ACHN (cell line): Measurements from ENCODE around the gene DMD.
"Not testable (repeated sequence)": the region's sequence is repeated elsewhere in the genome, so short reads cannot be mapped to it uniquely, and the experiment has no call there.

Experiments
- DNase-seq: peaks from one replicate; pipeline ENCODE4 v3.0.0-alpha.2; 2015
- in situ Hi-C: cut with HindIII; loops from 2 replicates; pipeline ENCODE4 v1.10.0; 2017; ENCODE audit warnings: low sequenced_read_pairs, low pct_ligation_motif_present, low pct_unique_long_range_greater_than_20kb

Gene DMD

GRCh38 chrX:32774966-32775365, 436.4 kb downstream of the DMD start:
- no peak for DNase-seq
- in situ Hi-C loops = no loop called here

DNA sequence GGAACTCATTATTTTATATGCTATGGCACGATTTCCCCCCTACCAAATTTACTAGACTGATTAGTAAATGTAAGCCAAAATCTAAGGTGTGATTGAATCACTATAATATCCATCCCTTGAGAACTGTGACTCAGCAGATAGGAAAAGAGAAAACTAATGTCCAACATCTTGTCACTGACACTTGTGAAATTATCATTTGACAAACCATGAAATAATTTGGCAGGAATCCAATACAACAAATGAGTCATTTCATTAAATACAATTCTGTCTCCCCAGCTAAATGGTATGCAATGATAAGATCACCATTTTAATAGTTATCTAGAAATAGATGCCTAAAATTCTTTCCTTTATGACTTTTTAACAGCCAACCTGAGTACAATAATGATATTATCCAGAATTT, 462.3 kb downstream of the DMD start:
- in situ Hi-C loops = no loop called here

GRCh38 chrX:32745323-32745722, 466.0 kb downstream of the DMD start:
- in situ Hi-C loops = no loop called here
- DNase-seq = no peak

More for the DNA sequence above, 462.3 kb downstream of the DMD start:
- DNase-seq = no peak

DNA sequence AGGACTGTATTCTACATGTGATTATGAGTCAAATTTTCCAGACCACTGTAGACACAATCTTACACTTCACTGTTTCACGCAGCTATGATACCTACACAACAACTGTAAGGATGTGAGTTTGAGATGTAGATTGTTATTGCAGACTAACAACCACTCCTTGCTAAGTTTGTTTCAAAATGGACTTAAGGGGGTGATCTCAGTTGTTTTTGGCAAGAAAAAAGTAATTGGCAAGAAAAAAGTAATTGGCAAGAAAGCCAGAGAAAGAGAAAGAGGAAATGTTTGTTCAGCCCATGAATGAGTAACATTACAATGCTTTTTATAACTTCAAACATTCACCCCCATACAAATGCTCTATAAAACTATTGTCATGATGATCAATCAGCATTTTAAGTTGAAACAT, 466.4 kb downstream of the DMD start:
- in situ Hi-C loops = no loop called here
- no peak for DNase-seq

DNA sequence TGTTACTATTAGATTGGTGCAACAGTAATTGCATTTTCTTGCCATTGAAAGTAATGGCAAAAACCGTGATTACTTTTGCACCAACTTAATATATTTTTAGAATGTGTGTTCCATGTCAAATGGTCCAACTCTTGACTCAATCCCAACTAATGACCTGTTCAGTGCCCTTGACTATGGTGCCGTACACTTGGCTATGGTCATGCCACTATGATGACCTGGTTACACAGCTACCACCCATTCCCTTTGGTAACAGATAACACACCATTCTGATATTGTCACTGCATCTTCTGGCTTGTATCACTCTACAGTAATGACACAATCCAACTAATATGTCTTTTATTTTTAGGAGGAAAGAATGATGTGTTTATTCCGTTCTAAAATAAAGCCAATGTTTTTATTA, 469.4 kb downstream of the DMD start:
- in situ Hi-C loops = no loop called here
- DNase-seq = no peak

GRCh38 chrX:32708542-32708941, 502.8 kb downstream of the DMD start:
- in situ Hi-C loops = no loop called here
- DNase-seq = no peak

- in situ Hi-C loops, DNase-seq: not testable (repeated sequence)
Measured at GRCh38 chrX:32705385-32705784, 506.0 kb downstream of the DMD start.

- DNase-seq = no peak
- in situ Hi-C loops = no loop called here
Measured at GRCh38 chrX:32687379-32687778, 524.0 kb downstream of the DMD start.

DNA sequence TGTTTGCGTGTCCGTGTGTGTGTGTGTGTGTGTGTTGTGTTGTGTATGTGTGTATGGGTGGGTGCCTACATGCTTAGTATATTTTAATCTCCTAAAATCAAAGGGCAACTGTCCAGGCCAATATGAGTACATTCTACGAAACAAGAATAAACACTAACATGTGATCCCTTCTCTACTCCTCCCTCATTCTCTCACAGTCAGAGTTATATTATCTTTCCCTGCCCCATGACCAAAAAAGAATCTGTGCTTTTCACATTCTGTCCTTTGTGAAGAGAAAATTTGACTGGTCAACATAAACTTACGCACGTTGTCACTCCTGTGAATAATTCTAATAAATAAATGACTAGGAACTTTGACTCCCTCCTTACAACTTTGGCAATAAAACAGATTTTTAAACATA, 532.9 kb downstream of the DMD start:
- DNase-seq = no peak
- in situ Hi-C loops = no loop called here

GRCh38 chrX:32673193-32673592, 538.2 kb downstream of the DMD start:
- peak; percentile 21 for DNase-seq
- in situ Hi-C loops = no loop called here

DNA sequence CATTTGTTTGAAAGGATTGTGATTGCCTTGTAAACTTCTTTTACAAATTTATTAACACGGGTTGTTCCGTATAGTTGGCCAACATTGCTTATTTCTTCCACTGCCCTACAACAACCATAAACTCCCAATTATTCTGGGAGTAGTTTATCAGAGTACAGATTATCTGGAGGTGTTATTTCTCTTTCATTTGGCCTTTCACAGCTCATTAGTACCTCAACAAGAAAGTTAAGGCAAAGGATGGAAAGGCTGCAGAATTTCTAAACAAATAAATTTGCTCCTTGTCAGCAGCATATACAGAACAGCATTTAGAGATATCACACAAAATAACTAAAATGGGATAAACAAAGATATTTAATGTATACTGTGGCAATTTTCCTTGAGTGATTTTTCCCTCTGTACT, 548.8 kb downstream of the DMD start:
- in situ Hi-C loops = no loop called here
- DNase-seq = no peak

DNA sequence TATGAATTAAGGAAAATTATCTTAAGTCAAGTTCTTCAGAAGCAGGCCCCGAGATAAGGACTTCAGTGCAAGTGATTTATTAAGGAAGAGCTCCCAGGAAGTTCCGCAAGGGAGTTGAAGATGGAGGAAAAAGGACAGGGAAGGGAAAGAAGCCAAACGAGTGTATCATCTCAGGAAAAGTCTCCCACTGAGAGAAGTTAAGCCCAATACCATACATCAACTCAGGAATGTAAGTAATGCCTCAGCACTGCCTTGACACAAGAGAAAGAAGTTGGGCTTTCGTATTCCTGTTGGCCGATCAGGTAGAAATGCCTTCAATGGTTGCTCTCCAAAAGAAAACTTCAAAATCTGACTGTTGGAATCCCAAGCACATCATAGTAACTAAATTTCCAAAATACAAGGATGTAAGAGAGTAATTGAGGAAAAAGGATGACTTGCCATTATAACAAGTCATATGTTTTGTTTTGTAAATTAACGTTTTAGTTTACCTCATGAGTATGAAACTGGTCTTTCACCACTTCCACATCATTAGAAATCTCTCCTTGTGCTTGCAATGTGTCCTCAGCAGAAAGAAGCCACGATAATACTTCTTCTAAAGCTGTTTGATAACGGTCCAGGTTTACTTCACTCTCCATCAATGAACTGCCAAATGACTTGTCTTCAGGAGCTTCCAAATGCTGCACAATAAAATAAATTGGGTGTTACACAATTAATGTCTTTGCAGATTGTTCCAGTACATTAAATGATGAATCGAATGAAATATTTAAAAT, 566.7 kb downstream of the DMD start:
- DNase-seq = no peak
- in situ Hi-C loops = no loop called here

DNA sequence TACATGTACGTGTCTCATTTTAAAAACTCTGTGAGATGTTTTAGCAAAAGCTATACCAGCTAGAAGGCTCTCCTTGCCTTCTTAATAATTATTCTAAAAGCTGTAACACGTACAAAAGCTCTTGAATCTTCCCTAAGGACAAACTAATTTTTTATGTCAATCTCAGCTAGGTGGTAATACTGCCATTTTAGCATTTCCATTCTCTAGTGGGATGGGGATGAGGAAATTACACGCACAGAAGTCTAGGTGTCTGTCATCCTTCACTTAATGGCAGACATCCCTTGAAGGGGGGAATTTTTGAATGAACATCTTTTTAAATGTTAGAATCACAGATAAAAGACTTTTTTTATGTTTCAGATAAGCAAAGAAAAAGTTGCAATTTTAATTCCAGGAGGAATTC, 569.1 kb downstream of the DMD start:
- in situ Hi-C loops = no loop called here
- no peak for DNase-seq

DNA sequence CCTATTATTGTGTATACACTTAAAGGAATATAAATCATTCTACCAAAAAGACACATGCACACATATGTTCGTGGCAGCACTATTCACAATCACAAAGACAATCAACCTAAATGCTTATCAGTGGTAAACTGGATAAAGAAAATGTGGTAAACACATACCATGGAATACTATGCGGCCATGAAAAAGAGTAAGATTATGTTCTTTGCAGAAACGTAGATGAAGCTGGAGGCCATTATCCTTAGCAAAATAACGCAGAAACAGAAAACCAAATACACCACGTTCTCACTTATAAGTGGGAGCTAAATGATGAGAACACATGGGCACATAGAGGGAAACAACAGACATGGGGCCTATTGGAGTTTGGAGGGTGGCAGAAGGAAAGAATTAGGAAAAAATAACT, 593.2 kb downstream of the DMD start:
- no peak for DNase-seq
- in situ Hi-C loops = no loop called here

GRCh38 chrX:32614707-32615106, 596.6 kb downstream of the DMD start:
- in situ Hi-C loops = no loop called here
- no peak for DNase-seq

DNA sequence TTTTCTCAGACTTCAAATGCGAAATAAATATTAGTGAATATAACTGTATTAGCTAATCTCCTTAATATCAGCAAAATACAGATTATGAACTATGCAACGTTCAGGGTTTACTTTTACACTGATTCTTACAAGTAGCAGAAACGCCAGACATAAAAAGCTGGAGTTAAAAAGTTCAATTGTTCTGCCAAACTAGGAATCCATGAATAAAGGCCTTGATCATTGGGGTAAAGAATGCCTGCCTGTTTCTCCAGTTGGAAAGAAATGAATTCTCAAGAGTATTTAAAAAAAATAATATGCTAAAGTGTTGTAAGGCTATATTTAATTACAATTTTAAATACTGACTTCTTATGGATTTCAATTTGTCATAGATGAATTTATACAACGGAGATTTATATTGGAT, 612.2 kb downstream of the DMD start:
- in situ Hi-C loops = no loop called here
- no peak for DNase-seq

DNA sequence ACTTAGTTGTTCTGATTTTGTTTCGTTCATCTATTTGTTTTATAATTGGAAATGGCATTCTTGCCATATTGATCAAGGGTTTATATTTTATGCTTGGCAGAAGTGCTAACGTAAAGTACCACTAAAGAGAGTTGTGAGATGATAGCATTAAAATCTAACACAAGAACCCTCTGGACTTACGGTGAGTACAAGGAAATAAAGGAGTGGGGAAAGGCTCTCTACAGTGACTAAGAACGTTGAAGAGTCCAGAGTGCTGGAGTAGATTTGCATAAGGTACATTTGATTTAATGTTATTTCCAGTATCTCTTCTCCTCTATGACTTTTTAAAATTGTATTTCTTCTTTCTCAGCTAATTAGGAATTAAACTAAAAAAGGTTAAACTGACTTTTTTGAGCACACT, 612.6 kb downstream of the DMD start:
- in situ Hi-C loops = no loop called here
- DNase-seq = no peak

GRCh38 chrX:32597777-32598176, 613.6 kb downstream of the DMD start:
- no peak for DNase-seq
- in situ Hi-C loops = no loop called here

DNA sequence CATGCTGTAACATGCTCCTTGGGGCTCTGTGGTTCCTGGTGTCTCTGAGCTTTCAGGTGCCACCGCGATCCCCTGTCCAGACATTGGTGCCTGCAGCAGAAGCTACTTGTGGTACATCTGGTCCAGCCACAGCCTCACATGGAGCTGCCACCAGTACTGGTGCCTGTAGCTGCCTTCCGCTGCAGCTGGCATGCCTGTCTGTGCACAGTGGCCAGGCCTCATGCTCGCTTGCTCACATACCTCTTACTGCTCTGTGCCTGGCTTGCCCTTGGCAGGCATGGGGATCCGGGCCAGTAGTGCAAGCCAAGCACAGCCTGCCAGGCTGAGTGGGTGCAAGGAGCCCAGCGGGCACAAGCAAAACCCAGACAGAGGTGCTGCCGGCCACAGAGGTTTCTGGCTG, 618.6 kb downstream of the DMD start:
- in situ Hi-C loops = no loop called here
- no peak for DNase-seq

DNA sequence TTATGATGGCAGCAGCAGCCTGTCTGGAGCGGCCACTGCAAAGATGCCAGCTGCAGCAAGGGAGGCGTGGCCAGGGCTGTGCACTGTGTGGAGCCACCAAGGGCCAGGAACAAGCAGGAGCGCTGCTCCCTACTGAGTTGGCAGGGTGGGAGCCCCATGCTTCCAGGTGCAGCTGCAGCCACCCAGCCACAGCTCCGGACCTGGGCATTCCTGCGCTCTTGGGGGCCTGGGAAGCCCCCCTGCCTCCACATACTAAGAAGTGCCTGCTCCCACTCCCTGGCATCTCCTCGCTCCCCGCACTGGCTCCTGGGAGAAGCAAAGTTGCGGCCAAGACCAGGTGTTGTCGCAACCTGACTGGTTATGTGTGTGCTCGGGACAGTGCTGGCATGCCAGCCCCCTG, 619.8 kb downstream of the DMD start:
- in situ Hi-C loops = no loop called here
- DNase-seq = no peak

DNA sequence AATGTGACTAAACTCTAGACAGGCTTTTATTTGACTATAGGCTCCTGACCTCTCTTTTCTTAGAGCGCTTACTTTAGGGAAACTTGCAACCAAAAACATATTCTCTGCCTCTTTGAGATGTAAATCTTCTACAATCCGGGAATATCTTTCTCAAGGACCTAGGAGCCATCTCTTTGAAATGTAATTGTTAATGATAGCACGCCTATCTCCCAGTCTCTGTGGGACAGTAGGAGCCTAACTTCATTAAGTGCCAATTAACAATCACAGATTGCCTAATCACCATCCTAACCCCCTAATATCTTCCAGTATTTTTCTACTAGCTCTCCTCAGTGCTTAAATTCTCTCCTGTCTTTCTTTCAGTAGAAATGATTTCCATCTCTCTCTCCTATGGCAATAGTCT, 628.6 kb downstream of the DMD start:
- no peak for DNase-seq
- in situ Hi-C loops = no loop called here
